BLaER1 (cell line): Measurements from ENCODE around the gene MBD3L4.
"Not testable (repeated sequence)": the region's sequence is repeated elsewhere in the genome, so short reads cannot be mapped to it uniquely, and the experiment has no call there.

Experiments
- H3K27ac ChIP-seq: shearing (Covaris generic); formaldehyde crosslinking; 2 replicates; pipeline ENCODE4 v1.8.1; 2022
- H3K27me3 ChIP-seq: shearing (Covaris generic); formaldehyde crosslinking; 2 replicates; pipeline ENCODE4 v1.8.1; 2022
- H3K36me3 ChIP-seq: shearing (Covaris generic); formaldehyde crosslinking; 2 replicates; pipeline ENCODE4 v1.8.1; 2022
- H3K4me1 ChIP-seq: shearing (Covaris generic); formaldehyde crosslinking; 2 replicates; pipeline ENCODE4 v1.8.1; 2022
- H3K4me2 ChIP-seq: shearing (Covaris generic); formaldehyde crosslinking; 2 replicates; pipeline ENCODE4 v1.8.1; 2022
- H3K4me3 ChIP-seq: shearing (Covaris generic); formaldehyde crosslinking; 2 replicates; pipeline ENCODE4 v1.8.1; 2022
- H3K9ac ChIP-seq: shearing (Covaris generic); formaldehyde crosslinking; 2 replicates; pipeline ENCODE4 v1.8.1; 2022
- H3K9me3 ChIP-seq: shearing (Covaris generic); formaldehyde crosslinking; 2 replicates; pipeline ENCODE4 v1.8.1; 2022
- H4K20me1 ChIP-seq: shearing (Covaris generic); formaldehyde crosslinking; 2 replicates; pipeline ENCODE4 v1.8.1; 2022
- Cebpa-rat ChIP-seq: shearing (Covaris generic); IDR thresholded peaks from 2 replicates; pipeline ENCODE4 v1.8.1; 2022

Gene MBD3L4

GRCh38 chr19:7040079-7040478 is at the start of gene MBD3L4:
MBD3L4 (minus strand) TSS chr19:7040179; CDS start chr19:7040144, 35 bp downstream.
- not testable (repeated sequence) for H3K9me3 ChIP-seq, H4K20me1 ChIP-seq, H3K36me3 ChIP-seq, H3K27ac ChIP-seq, H3K4me3 ChIP-seq, H3K4me1 ChIP-seq, H3K9ac ChIP-seq, H3K27me3 ChIP-seq, H3K4me2 ChIP-seq

GRCh38 chr19:7088999-7089398 is 49.0 kb upstream of the MBD3L4 start:
- no peak overlapping the region for H3K9ac ChIP-seq
- H3K9me3 ChIP-seq, result peaks cover 100% of the 10 kb centered on the region
- no peaks in the 10 kb centered on the region for H4K20me1 ChIP-seq
- H3K27ac ChIP-seq, result no peak overlapping the region
- H3K4me1 ChIP-seq, result peaks cover 4% of the 10 kb centered on the region; the same call in 1 of the 2 replicates
- no peak for TF ChIP-seq Cebpa-rat
- no peaks in the 10 kb centered on the region for H3K27me3 ChIP-seq
- H3K4me2 ChIP-seq, result no peak overlapping the region
- no peak overlapping the region for H3K4me3 ChIP-seq
- peaks cover 89% of the 10 kb centered on the region for H3K36me3 ChIP-seq

GRCh38 chr19:7083076-7083956 is 43.3 kb upstream of the MBD3L4 start:
- Histone ChIP-seq H4K20me1 (no peaks in the 10 kb centered on the region), H3K27ac (no peak overlapping the region), H3K27me3 (no peaks in the 10 kb centered on the region), H3K9me3 (peaks cover 100% of the 10 kb centered on the region), H3K4me2 (no peak overlapping the region), H3K9ac (no peak overlapping the region), H3K4me1 (no peaks in the 10 kb centered on the region), H3K4me3 (peak overlapping the region; percentile 50), H3K36me3 (peaks cover 100% of the 10 kb centered on the region)
- no peak for TF ChIP-seq Cebpa-rat

GRCh38 chr19:7078008-7078407 is 38.0 kb upstream of the MBD3L4 start:
- Histone ChIP-seq H3K27me3 (no peaks in the 10 kb centered on the region), H3K4me2 (no peak overlapping the region), H3K4me1 (no peaks in the 10 kb centered on the region), H4K20me1 (no peaks in the 10 kb centered on the region), H3K9me3 (peaks cover 80% of the 10 kb centered on the region), H3K4me3 (peak overlapping the region; percentile 23; the same call in 1 of the 2 replicates), H3K27ac (no peak overlapping the region), H3K36me3 (peaks cover 100% of the 10 kb centered on the region), H3K9ac (no peak overlapping the region)
- TF ChIP-seq Cebpa-rat, result no peak

GRCh38 chr19:7076151-7076550 is 36.2 kb upstream of the MBD3L4 start:
- TF ChIP-seq Cebpa-rat, result no peak
- Histone ChIP-seq H4K20me1 (no peaks in the 10 kb centered on the region), H3K9ac (no peak overlapping the region), H3K9me3 (peaks cover 61% of the 10 kb centered on the region), H3K27me3 (no peaks in the 10 kb centered on the region), H3K4me3 (no peak overlapping the region), H3K27ac (no peak overlapping the region), H3K4me1 (0 out of 2 replicates have a peak, but pooled peaks cover under 1% of the 10 kb centered on the region), H3K36me3 (peaks cover 100% of the 10 kb centered on the region), H3K4me2 (no peak overlapping the region)

GRCh38 chr19:7074705-7075282 is 34.8 kb upstream of the MBD3L4 start:
- Histone ChIP-seq H3K9me3 (peaks cover 48% of the 10 kb centered on the region), H4K20me1 (peaks cover 7% of the 10 kb centered on the region; the same call in 1 of the 2 replicates), H3K4me2 (no peak overlapping the region), H3K4me1 (peaks cover 12% of the 10 kb centered on the region), H3K4me3 (no peak overlapping the region), H3K27me3 (no peaks in the 10 kb centered on the region), H3K27ac (no peak overlapping the region), H3K36me3 (peaks cover 93% of the 10 kb centered on the region), H3K9ac (no peak overlapping the region)
- TF ChIP-seq Cebpa-rat, result no peak

- no peaks in the 10 kb centered on the region for H3K27me3 ChIP-seq
- H3K36me3 ChIP-seq, result peaks cover 70% of the 10 kb centered on the region
- H4K20me1 ChIP-seq, result peaks cover 10% of the 10 kb centered on the region; the same call in 1 of the 2 replicates
- H3K9me3 ChIP-seq, result peaks cover 25% of the 10 kb centered on the region
- no peak overlapping the region for H3K4me3 ChIP-seq
- H3K4me1 ChIP-seq, result peaks cover 16% of the 10 kb centered on the region
- no peak overlapping the region for H3K4me2 ChIP-seq
- H3K9ac ChIP-seq, result no peak overlapping the region
- no peak overlapping the region for H3K27ac ChIP-seq
- no peak for TF ChIP-seq Cebpa-rat
These were observed 32.6 kb upstream of the MBD3L4 start for GRCh38 chr19:7072541-7072940.

- peak overlapping the region; percentile 98 for H3K4me3 ChIP-seq
- H3K9me3 ChIP-seq, result peaks cover 4% of the 10 kb centered on the region; the same call in 1 of the 2 replicates
- H3K4me1 ChIP-seq, result peaks cover 16% of the 10 kb centered on the region
- H3K27me3 ChIP-seq, result no peaks in the 10 kb centered on the region
- TF ChIP-seq Cebpa-rat, result no peak
- H3K4me2 ChIP-seq, result peak overlapping the region; percentile 90
- H3K9ac ChIP-seq, result peak overlapping the region; percentile 91
- peak overlapping the region; percentile 90 for H3K27ac ChIP-seq
- peaks cover 44% of the 10 kb centered on the region for H3K36me3 ChIP-seq
- H4K20me1 ChIP-seq, result peaks cover 10% of the 10 kb centered on the region; the same call in 1 of the 2 replicates
These were observed 29.9 kb upstream of the MBD3L4 start for GRCh38 chr19:7069904-7070226.

- no peak for TF ChIP-seq Cebpa-rat
- peaks cover 16% of the 10 kb centered on the region for H3K4me1 ChIP-seq
- peak within 1 kb of the TSS; percentile 98 for H3K4me3 ChIP-seq
- no peaks in the 10 kb centered on the region for H3K27me3 ChIP-seq
- H3K36me3 ChIP-seq, result peaks cover 38% of the 10 kb centered on the region
- H3K4me2 ChIP-seq, result peak within 1 kb of the TSS; percentile 90
- peaks cover 4% of the 10 kb centered on the region; the same call in 1 of the 2 replicates for H3K9me3 ChIP-seq
- peaks cover 10% of the 10 kb centered on the region; the same call in 1 of the 2 replicates for H4K20me1 ChIP-seq
- H3K27ac ChIP-seq, result peak within 1 kb of the TSS; percentile 90
- peak within 1 kb of the TSS; percentile 91 for H3K9ac ChIP-seq
These were observed 29.3 kb upstream of the MBD3L4 start, which contains the start of gene ZNF557 for GRCh38 chr19:7069042-7069903. ZNF557 (plus strand) TSS chr19:7069703; CDS start chr19:7075075, 5,372 bp downstream.
